COLO668 (cell line): ENCODE results near the gene DNAJA1.
"Not testable (repeated sequence)": the region's sequence is repeated elsewhere in the genome, so short reads cannot be mapped to it uniquely, and the experiment has no call there.

Source experiments
- DNase-seq: peaks from one replicate; lab custom pipeline; 2025; ENCODE audit not compliant: unreplicated experiment; lab: John Stamatoyannopoulos, UW

The DNAJA1 gene

GRCh38 chr9:33024966-33025571, at the start of gene DNAJA1:
Gene DNAJA1, plus strand, starts transcription at chr9:33025273. Its CDS starts 1,212 bp downstream, at chr9:33026485.
- peak; percentile 97 for DNase-seq

- no peak for DNase-seq
Observed at GRCh38 chr9:32978051-32978450, 47.0 kb upstream of the DNAJA1 start.

- DNase-seq, result no peak
Observed at GRCh38 chr9:32986971-32987370, 38.1 kb upstream of the DNAJA1 start.

GRCh38 chr9:32989660-32990059, 35.4 kb upstream of the DNAJA1 start:
- DNase-seq, result no peak

GRCh38 chr9:32991897-32992594, 33.0 kb upstream of the DNAJA1 start:
- no peak for DNase-seq

- DNase-seq, result no peak
Observed at GRCh38 chr9:32992595-32993238, 32.4 kb upstream of the DNAJA1 start.

- DNase-seq, result not testable (repeated sequence)
Observed at GRCh38 chr9:33000682-33001055, 24.4 kb upstream of the DNAJA1 start.

- DNase-seq, result not testable (repeated sequence)
Observed at GRCh38 chr9:33005335-33005734, 19.7 kb upstream of the DNAJA1 start.

GRCh38 chr9:33007755-33008154, 17.3 kb upstream of the DNAJA1 start:
- DNase-seq, result no peak

- no peak for DNase-seq
Observed at GRCh38 chr9:33011831-33012230, 13.2 kb upstream of the DNAJA1 start.

- DNase-seq, result no peak
Observed at GRCh38 chr9:33012328-33013069, 12.6 kb upstream of the DNAJA1 start.

GRCh38 chr9:33013962-33014664, 11.0 kb upstream of the DNAJA1 start:
- DNase-seq, result no peak

- DNase-seq, result no peak
Observed at GRCh38 chr9:33014665-33015014, 10.4 kb upstream of the DNAJA1 start.

- DNase-seq, result no peak
Observed at GRCh38 chr9:33017283-33018041, 7.6 kb upstream of the DNAJA1 start.

GRCh38 chr9:33019797-33020196, 5.3 kb upstream of the DNAJA1 start:
- no peak for DNase-seq

- no peak for DNase-seq
Observed at GRCh38 chr9:33022303-33022702, 2.8 kb upstream of the DNAJA1 start.

GRCh38 chr9:33022755-33023154, 2.3 kb upstream of the DNAJA1 start:
- no peak for DNase-seq

GRCh38 chr9:33023661-33024060, 1.4 kb upstream of the DNAJA1 start:
- DNase-seq, result no peak

- DNase-seq, result peak; percentile 30
Observed at GRCh38 chr9:33024126-33024965, 727 bp upstream of the DNAJA1 start.
